G401 (cell line): Measurements from ENCODE around the gene POLN. TPM values are rescaled to one million over a fixed set of nuclear protein-coding genes. Genes with fewer than 3 reads are reported as not detected.
A peak's percentile ranks its signal among the peaks of the same experiment; 100 is the strongest.
"Not testable (repeated sequence)": the region's sequence is repeated elsewhere in the genome, so short reads cannot be mapped to it uniquely, and the experiment has no call there.

Source experiments
- DNase-seq: peaks from one replicate; pipeline ENCODE4 v3.0.0-alpha.2; 2015; ENCODE audit warnings: low spot score
- in situ Hi-C: cut with HindIII; loops from 2 replicates; pipeline ENCODE4 v1.10.0; 2016; ENCODE audit warnings: low sequenced_read_pairs, mixed read lengths
- total RNA-seq: library from RNA; depleted of rRNA; stranded (reverse); fragments of >200 nt; shearing (Covaris generic); gene quantifications from 2 replicates; pipeline ENCODE4 v1.2.3, GENCODE V29; 2014

The POLN gene
- total RNA-seq, 1 experiment from 2014 or later = 0.17 TPM

GRCh38 chr4:2276581-2277325 lies 34.8 kb upstream of the POLN start:
- in situ Hi-C loops = no loop called here
- peak; percentile 81 for DNase-seq

DNA sequence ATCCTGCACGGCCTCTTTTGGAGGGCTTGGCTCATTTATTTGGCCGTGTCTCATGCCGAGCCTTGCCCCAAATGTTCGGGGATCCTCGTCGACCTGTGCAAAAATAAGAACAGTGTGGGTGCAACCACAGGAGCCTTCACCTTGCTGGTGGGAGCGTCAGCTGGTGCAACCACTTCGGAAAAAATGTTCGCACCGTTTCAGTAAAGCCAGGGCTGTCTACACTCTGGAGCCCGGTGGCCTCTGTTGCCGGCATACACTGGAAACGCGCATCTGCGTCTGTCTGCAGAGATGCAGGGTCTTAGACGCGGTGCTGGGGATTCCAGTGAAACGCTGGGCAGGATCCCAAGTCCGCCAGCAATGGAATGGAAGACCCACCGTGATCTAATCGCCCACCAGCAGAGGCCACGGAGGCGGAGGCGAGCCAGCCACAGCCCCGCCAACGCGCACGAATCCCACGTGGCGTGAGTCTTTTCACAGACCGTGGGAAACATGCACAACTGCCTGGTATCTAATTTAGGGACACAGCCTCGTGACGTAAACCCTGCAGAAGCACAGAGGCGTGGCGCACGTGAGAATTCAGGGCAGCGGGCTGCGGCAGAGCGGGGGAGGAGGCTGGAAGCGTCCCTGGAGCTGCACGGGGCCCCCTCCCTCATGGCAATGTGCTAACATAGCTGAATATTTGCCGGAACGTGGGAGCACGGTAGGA lies 33.8 kb upstream of the POLN start:
- DNase-seq = no peak
- in situ Hi-C loops = no loop called here

GRCh38 chr4:2275044-2275397 lies 33.1 kb upstream of the POLN start:
- in situ Hi-C loops, DNase-seq: not testable (repeated sequence)

GRCh38 chr4:2274320-2275043 lies 32.6 kb upstream of the POLN start:
- in situ Hi-C loops = no loop called here
- peak; percentile 74 for DNase-seq

DNA sequence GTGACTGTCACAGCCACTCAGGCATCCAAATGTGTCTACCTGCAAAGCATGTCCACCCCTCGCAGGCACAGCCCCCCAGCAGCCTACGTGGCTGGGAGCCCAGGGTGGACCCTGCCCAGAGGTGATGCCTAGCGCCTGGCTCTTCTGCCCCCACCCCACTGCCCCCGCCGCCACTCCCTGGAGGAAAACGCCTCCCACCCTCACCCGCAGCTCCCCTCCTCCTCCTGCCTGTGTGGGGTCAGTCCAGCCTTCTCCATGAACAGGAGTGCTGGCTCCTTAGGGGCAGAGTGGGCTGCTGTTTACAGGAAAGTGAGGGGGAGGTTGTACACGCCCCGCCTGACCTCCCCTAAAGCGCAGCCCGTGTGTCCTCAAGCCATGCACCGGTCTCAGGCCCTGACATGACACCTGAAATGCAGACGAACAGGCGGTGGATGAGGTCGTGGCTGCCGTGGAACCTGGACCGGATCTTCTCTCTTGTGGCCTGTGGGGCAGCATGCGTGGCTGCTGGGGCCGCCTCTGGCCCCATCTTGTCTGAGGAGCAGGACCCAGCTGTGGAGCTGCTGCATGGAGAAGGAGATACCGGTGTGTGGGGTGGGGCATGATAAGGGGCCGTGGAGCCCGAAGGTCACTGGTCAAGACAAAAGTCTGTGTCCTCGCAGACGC lies 31.9 kb upstream of the POLN start:
- in situ Hi-C loops = no loop called here
- no peak for DNase-seq

GRCh38 chr4:2273221-2273620 lies 31.3 kb upstream of the POLN start:
- in situ Hi-C loops = no loop called here
- no peak for DNase-seq

- in situ Hi-C loops = no loop called here
- no peak for DNase-seq
Observed at GRCh38 chr4:2272828-2273120, 30.9 kb upstream of the POLN start.

DNA sequence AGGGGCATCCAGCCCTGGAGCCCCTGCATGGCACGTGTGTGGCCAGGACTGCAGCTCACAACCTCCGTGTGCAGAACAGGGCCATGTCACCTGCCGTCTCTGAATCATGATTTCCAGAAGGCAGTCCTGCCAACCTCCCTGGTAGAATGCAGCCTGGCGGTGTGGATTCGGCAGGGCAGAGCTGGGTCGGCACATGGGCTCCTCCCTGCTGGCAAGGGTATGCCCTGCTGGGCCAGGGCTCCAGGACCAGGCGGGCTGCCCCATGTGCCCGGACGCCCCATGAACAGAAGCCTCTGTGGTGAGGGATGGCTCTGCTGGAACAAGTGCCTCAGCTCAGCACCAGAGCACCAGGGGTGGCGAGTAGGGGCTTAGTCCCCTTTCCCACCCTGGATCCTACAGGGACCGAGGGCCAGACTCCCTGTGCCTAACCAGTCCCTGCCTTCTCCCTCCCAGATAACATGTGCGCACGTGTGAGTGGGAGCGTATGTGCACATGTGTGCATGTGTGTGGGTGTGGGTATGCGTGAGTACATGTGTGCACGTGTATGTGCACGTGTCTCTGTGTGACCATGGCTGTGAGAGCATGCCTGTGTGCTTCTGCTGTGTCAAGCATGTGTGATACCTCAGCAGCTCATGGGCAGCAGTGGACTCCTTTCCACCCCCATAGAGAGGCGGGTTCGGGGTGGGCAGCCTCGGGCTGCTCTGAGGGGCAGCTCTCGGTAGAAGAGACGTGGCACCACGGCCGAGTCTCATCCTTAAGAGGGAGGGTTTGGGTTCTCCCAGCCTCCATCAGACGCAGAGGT lies 30.3 kb upstream of the POLN start:
- peak; percentile 79 for DNase-seq
- in situ Hi-C loops = no loop called here

DNA sequence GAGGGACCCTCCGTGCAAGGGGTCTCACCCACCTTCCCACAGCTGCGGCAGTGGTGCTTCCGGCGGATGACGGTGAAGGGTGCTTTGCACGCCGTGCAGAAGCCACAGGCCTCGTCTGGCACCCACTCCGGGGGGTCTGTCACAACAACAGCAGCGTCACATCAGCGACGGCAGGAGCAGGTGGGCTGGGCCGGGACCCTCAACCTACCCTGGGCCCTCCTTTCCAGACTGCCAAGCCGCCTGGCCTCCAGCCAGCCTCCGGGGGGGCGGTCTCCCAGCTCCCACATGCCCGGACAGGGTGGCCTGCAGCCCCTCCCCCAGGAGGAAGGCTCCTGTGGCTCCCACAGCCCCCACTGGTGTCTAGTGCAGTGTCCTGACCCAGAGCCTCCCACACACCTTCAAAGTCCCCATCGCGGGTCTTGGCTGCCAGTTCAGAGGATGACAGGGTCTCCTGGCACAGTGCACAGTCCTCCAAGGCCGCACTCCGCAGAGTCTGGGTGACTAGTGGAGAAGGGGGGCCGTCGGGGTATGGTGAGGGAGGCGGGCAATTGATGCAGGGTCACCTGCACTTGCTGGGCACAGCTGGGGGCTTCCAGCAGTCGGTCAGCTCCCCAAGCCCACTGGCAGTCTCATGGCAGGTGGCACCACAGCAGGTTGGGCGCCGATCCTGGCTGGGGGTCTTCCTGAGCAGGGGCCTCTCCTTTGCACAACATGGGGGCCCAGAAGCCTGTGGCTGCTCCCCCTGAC lies 29.5 kb upstream of the POLN start:
- no peak for DNase-seq
- in situ Hi-C loops = no loop called here

DNA sequence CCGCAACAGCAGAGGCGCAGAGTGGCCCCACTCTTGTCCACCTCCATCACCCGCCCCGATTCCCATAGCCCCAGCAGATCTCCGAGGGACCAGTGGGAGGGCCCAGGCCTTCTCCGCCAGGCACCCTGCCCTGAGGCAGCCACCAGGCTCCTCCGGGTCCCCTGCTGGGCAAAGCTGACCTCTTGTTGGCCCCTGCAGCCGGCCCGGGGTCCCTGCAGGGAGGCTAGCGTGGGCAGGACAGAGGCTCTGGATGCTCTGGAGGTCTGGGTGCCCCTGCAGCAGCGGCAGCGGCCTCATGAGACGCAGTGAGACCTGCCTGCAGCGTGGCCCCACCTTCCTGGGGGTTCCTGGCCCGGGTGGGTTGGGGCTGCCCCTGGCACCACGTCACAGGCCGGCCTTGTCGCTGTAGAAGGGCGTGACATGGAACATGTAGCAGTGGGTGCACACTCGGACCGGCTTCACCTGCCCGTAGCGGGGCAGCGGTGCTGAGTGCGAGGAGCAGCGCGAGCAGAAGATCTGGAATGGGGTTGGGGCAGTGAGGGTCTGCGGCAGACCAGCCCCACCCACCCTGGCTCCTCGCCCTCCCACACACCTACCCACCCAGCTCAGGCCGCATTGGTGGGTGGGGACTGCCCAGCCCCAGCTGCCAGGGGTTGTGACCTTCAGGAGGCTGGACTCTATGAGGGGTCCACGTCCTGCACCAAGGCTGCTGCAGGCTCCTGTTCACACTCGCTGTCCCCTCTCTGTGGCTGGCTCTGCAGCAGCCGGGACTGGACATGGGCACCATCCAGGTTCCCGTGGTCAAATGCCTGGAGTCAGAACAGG lies 28.6 kb upstream of the POLN start:
- no peak for DNase-seq
- in situ Hi-C loops = no loop called here

DNA sequence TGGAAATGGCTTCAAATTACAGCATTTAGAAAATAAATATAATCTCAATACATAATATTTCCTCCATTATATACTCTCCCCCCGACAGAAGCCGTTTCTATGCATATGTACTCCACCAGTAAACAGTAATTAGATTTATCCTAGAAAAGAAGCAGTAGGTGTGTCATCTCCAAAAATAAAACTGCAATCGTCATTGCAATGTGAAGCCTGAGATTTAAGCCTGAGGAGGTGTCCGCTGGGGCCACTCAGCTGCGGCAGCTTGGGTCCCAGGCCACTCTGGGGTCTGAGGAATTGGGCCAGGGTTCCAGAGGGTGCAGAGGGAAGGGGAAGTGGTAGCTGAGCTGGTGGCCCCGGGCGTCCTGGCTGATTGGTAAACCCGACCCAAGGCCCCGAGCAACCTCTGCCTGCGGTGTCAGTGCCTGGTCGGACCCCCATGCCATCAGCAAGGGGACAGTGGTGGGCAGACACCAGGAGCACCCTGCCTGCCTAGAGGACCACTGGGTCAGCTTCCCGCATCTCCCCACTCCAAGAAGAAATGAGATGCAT lies 27.8 kb upstream of the POLN start:
- in situ Hi-C loops = no loop called here
- no peak for DNase-seq

DNA sequence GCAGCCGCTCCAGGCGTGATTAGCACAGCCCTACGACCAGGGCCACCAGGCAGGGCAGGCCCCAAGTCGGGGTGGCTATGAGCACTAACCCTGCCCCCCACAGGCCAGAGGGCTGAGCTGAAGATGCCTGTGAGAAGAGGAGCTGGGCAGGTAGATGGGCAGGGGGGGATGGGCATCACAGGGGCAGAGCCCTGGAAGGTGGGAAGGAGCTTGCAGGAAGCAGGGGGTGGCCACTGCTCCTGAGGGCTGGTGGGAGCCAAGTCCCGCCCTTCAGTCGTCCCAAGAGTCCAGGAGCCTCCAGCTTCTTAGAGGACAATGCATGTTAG lies 27.2 kb upstream of the POLN start:
- no peak for DNase-seq
- in situ Hi-C loops = no loop called here

DNA sequence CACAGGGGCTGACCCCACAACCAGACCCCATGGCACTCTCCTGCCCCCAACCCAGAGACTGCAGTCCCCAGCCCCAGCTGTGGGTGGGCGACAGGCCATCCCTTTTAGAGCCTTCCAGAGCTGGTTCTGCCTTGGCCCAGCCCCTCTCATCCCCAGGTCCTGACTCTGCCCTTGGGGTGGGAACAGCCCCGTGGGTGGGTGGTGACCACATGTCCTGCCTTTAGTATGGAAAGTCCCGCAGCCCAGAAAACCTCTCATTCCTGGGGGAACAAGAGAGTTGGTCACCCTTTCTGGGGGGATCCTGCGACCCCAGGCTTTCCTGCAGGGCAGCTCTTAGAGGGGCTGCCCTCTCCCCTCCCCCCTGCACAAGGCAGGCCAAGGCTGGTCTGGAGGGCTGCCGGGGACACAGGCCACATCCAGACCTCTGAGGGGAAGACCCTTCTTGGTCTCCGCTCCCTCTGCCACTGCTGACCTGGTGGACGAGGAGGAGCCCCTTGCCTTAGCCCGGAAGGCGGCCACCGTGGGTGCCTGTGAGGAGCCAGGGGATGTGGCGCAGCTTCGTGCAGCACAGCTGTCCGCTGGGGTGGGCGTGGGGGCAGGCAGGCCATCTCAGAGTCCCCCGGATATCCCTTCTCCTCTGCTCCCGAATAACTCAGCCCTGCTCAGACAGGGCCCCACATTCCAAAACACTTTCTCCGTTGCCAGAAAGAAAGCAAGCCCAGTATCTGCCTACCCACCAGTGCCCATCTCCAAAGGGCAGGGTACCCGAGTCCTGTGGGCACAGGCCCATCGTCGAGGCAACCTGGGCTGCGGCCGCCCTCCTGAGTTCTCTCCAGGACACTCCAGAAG lies 26.7 kb upstream of the POLN start:
- in situ Hi-C loops = no loop called here
- no peak for DNase-seq

- no peak for DNase-seq
- in situ Hi-C loops = no loop called here
Observed at GRCh38 chr4:2267841-2268240, 25.9 kb upstream of the POLN start.

DNA sequence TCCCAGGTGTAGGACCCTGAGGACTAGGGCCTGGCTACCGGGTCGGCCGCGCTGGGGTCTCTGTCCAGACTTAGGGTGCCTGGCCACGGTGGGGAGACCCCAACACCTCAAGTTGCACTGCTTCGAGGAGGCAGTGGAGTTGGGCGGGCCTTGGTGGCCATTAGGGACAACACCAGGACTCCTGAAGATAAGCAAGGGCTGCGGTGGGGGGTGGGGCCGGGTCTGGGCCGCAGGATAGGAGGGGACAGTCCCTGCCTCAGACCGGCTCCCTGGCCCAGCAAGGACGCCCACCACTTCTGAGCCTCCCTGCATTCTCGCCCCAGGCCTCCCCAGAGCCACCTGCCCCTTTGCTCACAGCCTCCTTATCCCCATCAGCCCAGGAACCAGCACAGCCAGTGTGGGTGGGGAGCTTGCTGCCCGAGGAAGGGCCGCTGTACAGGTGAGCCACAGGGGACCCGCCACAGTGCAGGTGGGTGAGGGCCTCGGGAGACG lies 25.4 kb upstream of the POLN start:
- in situ Hi-C loops = no loop called here

GRCh38 chr4:2266821-2267220 lies 24.9 kb upstream of the POLN start:
- in situ Hi-C loops = no loop called here
- DNase-seq = no peak

More for the DNA sequence above, 25.4 kb upstream of the POLN start:
- no peak for DNase-seq

DNA sequence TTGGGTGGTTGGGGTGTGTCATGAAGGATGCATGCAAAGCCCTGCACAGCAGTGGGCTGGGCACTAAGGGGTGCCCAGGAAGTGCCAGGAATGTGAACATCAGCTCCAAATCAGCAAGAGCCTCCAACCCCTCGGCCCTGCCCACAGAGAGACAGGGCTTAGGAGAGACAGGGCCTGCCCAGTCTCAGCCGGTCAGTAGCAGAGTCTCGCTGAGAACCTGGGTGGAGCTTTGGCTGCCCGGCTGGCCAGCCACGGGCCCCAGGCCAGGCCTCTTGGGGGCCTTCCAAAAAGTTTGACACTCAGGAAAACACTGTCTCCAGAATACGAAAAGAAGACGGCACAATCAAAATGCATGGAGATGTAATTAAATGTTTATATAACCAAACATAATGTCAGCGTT lies 24.3 kb upstream of the POLN start:
- in situ Hi-C loops = no loop called here
- DNase-seq = peak; percentile 85
